MM.1S (cell line): ENCODE measurements around the gene CCDC138.

Source experiments
- DNase-seq: peaks from one replicate; pipeline ENCODE4 v3.0.0-alpha.2; 2015
- H2AFZ ChIP-seq: fragments of 300-600 bp; sonication (generic); 2 replicates; pipeline ENCODE4 v1.6.0; 2016; ENCODE audit warnings: antibody characterized with exemption, low read length
- H3F3A ChIP-seq: fragments of 300-600 bp; sonication (generic); 2 replicates; pipeline ENCODE4 v1.6.1; 2016; ENCODE audit warnings: mild to moderate bottlenecking, antibody characterized with exemption, low read length, moderate library complexity, mixed read lengths; ENCODE audit not compliant: insufficient read depth
- H3K27ac ChIP-seq: fragments of 300-600 bp; sonication (generic); 2 replicates; pipeline ENCODE4 v1.5.1; 2016; ENCODE audit warnings: mild to moderate bottlenecking, low read length
- H3K27me3 ChIP-seq: fragments of 300-600 bp; sonication (generic); replicated peaks from 2 replicates; pipeline ENCODE4 v1.6.0; 2016; ENCODE audit warnings: low read length; ENCODE audit not compliant: insufficient read depth
- H3K36me3 ChIP-seq: fragments of 300-600 bp; sonication (generic); replicated peaks from 2 replicates; pipeline ENCODE4 v1.6.1; 2016; ENCODE audit warnings: mild to moderate bottlenecking, low read length, mixed read lengths; ENCODE audit not compliant: insufficient read depth
- H3K4me1 ChIP-seq: fragments of 300-600 bp; sonication (generic); 2 replicates; pipeline ENCODE4 v1.6.1; 2016; ENCODE audit warnings: low read length, mixed read lengths
- H3K4me2 ChIP-seq: fragments of 300-600 bp; sonication (generic); 2 replicates; pipeline ENCODE4 v1.6.0; 2016; ENCODE audit warnings: low read depth, low read length
- H3K4me3 ChIP-seq: fragments of 300-600 bp; sonication (generic); 2 replicates; pipeline ENCODE4 v1.5.1; 2016; ENCODE audit warnings: low read length, mixed read lengths
- H3K79me2 ChIP-seq: fragments of 300-600 bp; sonication (generic); 2 replicates; pipeline ENCODE4 v1.6.1; 2016; ENCODE audit warnings: mixed run types, low read length, mixed read lengths
- H3K9ac ChIP-seq: fragments of 300-600 bp; sonication (generic); 2 replicates; pipeline ENCODE4 v1.6.1; 2016; ENCODE audit warnings: low read length, mixed read lengths
- H3K9me2 ChIP-seq: fragments of 300-600 bp; sonication (generic); replicated peaks from 2 replicates; pipeline ENCODE4 v1.6.1; 2016; ENCODE audit warnings: mild to moderate bottlenecking, low read length, mixed read lengths; ENCODE audit not compliant: insufficient read depth
- H3K9me3 ChIP-seq: fragments of 300-600 bp; sonication (generic); replicated peaks from 2 replicates; pipeline ENCODE4 v1.6.1; 2016; ENCODE audit warnings: mild to moderate bottlenecking, low read length, mixed read lengths; ENCODE audit not compliant: insufficient read depth
- H4K20me1 ChIP-seq: fragments of 300-600 bp; sonication (generic); 2 replicates; pipeline ENCODE4 v1.6.1; 2016; ENCODE audit warnings: mild to moderate bottlenecking, low read length, moderate library complexity, mixed read lengths; ENCODE audit not compliant: insufficient read depth
- EZH2 ChIP-seq: fragments of 300-600 bp; sonication (generic); optimal IDR thresholded peaks from 2 replicates; pipeline ENCODE3; 2017; ENCODE audit warnings: low read depth, mild to moderate bottlenecking, antibody characterized with exemption, low read length, mixed read lengths
- EZH2phosphoT487 ChIP-seq: fragments of 300-600 bp; sonication (generic); IDR thresholded peaks from 2 replicates; pipeline ENCODE4 v1.6.1; 2018; ENCODE audit warnings: antibody characterized with exemption, low read length
- TF ChIP-seq, protein P1 (sequence below): fragments of 300-600 bp; sonication (generic); IDR thresholded peaks from 2 replicates; pipeline ENCODE4 v1.5.1; 2016; ENCODE audit warnings: antibody characterized with exemption, low read length, mixed read lengths

Gene CCDC138

DNA sequence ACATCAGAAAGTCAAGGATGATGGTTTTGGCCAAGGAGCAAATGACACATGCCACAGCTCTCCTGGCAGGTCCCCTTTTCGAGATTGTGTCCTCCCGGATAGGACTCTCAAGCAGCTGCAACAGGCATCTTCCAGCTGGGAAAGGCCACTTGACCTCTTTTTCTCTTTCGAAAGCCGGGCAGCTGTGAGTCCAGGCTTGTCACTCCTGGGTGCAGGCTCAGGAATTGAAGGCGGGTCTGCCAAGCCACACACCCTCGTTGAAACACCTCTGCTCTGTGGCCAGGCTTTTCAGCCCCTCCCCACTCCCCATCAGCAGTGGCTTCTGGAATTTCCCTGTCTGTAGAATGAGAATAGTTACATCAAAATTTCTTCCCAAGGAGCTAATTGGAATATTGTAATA is 98.0 kb downstream of the CCDC138 start:
- Histone ChIP-seq H4K20me1 (no peaks in the 10 kb centered on the region), H3K79me2 (no peaks in the 10 kb centered on the region), H3K9me2 (no peaks in the 10 kb centered on the region), H3K4me2 (no peak overlapping the region), H3K4me3 (no peak overlapping the region), H3K9ac (no peak overlapping the region), H3F3A (no peaks in the 10 kb centered on the region), H3K27me3 (no peaks in the 10 kb centered on the region), H2AFZ (no peak overlapping the region), H3K9me3 (no peaks in the 10 kb centered on the region), H3K4me1 (no peaks in the 10 kb centered on the region), H3K27ac (no peak overlapping the region), H3K36me3 (no peaks in the 10 kb centered on the region)
- TF ChIP-seq, protein P1, sequence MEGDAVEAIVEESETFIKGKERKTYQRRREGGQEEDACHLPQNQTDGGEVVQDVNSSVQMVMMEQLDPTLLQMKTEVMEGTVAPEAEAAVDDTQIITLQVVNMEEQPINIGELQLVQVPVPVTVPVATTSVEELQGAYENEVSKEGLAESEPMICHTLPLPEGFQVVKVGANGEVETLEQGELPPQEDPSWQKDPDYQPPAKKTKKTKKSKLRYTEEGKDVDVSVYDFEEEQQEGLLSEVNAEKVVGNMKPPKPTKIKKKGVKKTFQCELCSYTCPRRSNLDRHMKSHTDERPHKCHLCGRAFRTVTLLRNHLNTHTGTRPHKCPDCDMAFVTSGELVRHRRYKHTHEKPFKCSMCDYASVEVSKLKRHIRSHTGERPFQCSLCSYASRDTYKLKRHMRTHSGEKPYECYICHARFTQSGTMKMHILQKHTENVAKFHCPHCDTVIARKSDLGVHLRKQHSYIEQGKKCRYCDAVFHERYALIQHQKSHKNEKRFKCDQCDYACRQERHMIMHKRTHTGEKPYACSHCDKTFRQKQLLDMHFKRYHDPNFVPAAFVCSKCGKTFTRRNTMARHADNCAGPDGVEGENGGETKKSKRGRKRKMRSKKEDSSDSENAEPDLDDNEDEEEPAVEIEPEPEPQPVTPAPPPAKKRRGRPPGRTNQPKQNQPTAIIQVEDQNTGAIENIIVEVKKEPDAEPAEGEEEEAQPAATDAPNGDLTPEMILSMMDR = no peak
- TF ChIP-seq EZH2 (no peak), EZH2phosphoT487 (no peak)
- DNase-seq = no peak

DNA sequence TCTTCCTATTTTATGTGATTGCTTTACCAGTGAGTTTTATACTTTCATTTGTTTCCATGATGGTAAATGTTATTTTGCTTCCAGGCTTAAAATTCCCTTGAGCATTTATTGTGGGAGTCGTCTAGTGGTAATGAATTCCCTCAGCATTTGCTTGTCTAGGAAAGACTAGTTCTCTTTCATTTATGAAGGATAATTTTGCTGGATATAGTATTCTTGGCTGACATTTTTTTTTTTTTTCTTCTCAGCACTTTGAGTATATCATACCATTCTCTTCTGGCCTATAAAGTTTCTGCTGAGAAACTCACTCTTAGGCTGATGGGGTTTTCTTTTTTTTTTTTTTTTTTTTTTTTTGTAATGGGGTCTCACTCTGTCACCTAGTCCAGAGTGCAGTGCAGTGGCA is 103.3 kb downstream of the CCDC138 start:
- H3K4me2 ChIP-seq = no peak overlapping the region
- H3K9me3 ChIP-seq = no peaks in the 10 kb centered on the region
- TF ChIP-seq, protein P1 = no peak
- no peak for TF ChIP-seq EZH2
- no peak for TF ChIP-seq EZH2phosphoT487
- DNase-seq = no peak
- no peak overlapping the region for H3K9ac ChIP-seq
- no peaks in the 10 kb centered on the region for H4K20me1 ChIP-seq
- no peaks in the 10 kb centered on the region for H3K27me3 ChIP-seq
- no peaks in the 10 kb centered on the region for H3K79me2 ChIP-seq
- no peak overlapping the region for H3K27ac ChIP-seq
- H2AFZ ChIP-seq = no peak overlapping the region
- H3K36me3 ChIP-seq = no peaks in the 10 kb centered on the region
- no peaks in the 10 kb centered on the region for H3K9me2 ChIP-seq
- H3K4me1 ChIP-seq = no peaks in the 10 kb centered on the region
- no peaks in the 10 kb centered on the region for H3F3A ChIP-seq
- H3K4me3 ChIP-seq = no peak overlapping the region

GRCh38 chr2:108893277-108893676 is 106.7 kb downstream of the CCDC138 start:
- Histone ChIP-seq H2AFZ (no peak overlapping the region), H3K9me3 (no peaks in the 10 kb centered on the region), H3K79me2 (no peaks in the 10 kb centered on the region), H3K36me3 (no peaks in the 10 kb centered on the region), H3K4me3 (no peak overlapping the region), H4K20me1 (no peaks in the 10 kb centered on the region), H3K9me2 (no peaks in the 10 kb centered on the region), H3K4me1 (no peaks in the 10 kb centered on the region), H3K27ac (no peak overlapping the region), H3K27me3 (no peaks in the 10 kb centered on the region), H3K9ac (no peak overlapping the region), H3F3A (no peaks in the 10 kb centered on the region), H3K4me2 (no peak overlapping the region)
- no peak for TF ChIP-seq EZH2phosphoT487
- TF ChIP-seq, protein P1 = no peak
- no peak for TF ChIP-seq EZH2
- DNase-seq = no peak

DNA sequence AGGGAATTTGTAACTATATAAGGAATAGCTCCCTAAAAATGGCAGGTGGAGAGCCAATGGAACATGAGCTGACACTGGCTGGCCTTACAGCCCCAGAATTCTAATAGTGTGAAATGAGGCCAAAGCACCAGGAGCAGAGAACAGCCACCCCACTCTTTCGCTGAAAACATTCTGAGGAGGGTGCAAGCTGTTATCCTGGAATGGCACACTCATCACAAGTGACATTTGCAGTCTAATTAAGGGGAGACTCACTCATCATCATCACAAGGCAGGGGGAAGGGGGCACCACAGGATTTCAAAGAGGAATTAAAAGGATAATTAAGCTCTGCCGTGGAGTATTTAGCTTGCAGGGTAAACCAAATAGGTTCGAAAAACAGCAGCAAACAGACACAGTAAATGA is 108.2 kb downstream of the CCDC138 start:
- no peak overlapping the region for H2AFZ ChIP-seq
- no peaks in the 10 kb centered on the region for H3K79me2 ChIP-seq
- no peak overlapping the region for H3K9ac ChIP-seq
- DNase-seq = no peak
- H3F3A ChIP-seq = no peaks in the 10 kb centered on the region
- H3K4me3 ChIP-seq = no peak overlapping the region
- H3K9me2 ChIP-seq = no peaks in the 10 kb centered on the region
- H3K4me2 ChIP-seq = no peak overlapping the region
- H3K27me3 ChIP-seq = no peaks in the 10 kb centered on the region
- no peak overlapping the region for H3K27ac ChIP-seq
- H3K4me1 ChIP-seq = no peaks in the 10 kb centered on the region
- no peaks in the 10 kb centered on the region for H3K36me3 ChIP-seq
- TF ChIP-seq EZH2 = no peak
- H3K9me3 ChIP-seq = no peaks in the 10 kb centered on the region
- H4K20me1 ChIP-seq = no peaks in the 10 kb centered on the region
